GM12874 (cell line): ENCODE results near the gene RASGEF1C.
A peak's percentile ranks its signal among the peaks of the same experiment; 100 is the strongest.

Experiments used
- TF ChIP-seq, protein P1 (sequence below): IDR thresholded peaks from 2 replicates; pipeline ENCODE4 v1.5.1; 2011; ENCODE audit warnings: low read depth, mild to moderate bottlenecking, control low read depth, low read length, moderate library complexity; ENCODE audit not compliant: insufficient read depth

Gene RASGEF1C

DNA sequence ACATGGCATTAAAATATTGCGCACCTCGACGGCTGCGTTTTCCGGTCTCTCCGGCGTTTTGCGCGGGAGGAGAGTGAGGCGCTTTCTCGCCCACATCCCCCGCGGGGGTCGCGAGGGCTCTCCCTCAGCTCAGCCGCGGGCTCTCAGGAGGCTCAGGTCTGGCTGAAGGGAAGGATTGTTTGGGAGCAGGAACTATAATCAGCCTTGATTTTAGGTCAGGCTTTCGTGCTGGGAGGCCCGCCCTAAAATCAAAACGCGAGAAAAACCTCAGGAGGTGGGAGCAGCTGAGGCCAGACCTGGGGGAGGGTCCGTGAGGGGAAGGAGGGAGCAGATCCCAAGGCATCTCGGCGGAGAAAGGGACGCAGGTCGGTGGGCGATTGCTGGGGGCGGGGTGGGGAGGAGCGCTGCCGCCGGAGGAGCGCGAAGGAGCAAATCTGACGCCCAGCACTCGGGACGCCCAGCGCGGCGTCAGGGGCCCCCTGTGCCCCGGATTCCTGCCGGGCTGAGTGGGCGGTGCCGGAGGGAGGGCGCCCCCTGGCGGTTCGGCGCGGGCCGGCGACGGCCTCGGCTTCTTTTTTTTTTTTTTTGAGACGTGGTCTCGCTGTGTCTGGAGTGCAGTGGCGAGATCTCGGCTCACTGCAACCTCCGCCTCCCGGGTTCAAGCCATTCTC is 118.8 kb downstream of the RASGEF1C start:
- TF ChIP-seq, protein P1, sequence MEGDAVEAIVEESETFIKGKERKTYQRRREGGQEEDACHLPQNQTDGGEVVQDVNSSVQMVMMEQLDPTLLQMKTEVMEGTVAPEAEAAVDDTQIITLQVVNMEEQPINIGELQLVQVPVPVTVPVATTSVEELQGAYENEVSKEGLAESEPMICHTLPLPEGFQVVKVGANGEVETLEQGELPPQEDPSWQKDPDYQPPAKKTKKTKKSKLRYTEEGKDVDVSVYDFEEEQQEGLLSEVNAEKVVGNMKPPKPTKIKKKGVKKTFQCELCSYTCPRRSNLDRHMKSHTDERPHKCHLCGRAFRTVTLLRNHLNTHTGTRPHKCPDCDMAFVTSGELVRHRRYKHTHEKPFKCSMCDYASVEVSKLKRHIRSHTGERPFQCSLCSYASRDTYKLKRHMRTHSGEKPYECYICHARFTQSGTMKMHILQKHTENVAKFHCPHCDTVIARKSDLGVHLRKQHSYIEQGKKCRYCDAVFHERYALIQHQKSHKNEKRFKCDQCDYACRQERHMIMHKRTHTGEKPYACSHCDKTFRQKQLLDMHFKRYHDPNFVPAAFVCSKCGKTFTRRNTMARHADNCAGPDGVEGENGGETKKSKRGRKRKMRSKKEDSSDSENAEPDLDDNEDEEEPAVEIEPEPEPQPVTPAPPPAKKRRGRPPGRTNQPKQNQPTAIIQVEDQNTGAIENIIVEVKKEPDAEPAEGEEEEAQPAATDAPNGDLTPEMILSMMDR: peak; percentile 77

DNA sequence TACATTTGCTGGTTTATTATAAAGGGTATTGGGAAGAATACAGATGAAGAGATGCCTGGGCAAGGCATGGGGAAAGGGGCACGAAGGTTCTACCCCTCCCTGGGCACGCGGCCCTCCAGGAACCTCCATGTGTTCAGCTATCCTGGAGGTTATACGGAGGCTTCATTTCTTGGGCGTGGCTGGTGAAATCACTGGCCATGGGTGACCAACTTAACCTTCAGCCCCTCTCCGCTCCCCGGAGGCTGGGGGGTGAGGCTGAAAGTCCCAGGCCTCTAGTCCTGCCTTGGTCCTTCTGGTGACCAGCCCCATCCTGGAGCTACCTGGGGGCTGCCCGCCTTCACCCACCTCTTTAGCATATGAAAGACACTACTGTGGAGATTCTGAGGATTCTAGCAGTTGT is 120.5 kb downstream of the RASGEF1C start:
- TF ChIP-seq, protein P1: no peak

DNA sequence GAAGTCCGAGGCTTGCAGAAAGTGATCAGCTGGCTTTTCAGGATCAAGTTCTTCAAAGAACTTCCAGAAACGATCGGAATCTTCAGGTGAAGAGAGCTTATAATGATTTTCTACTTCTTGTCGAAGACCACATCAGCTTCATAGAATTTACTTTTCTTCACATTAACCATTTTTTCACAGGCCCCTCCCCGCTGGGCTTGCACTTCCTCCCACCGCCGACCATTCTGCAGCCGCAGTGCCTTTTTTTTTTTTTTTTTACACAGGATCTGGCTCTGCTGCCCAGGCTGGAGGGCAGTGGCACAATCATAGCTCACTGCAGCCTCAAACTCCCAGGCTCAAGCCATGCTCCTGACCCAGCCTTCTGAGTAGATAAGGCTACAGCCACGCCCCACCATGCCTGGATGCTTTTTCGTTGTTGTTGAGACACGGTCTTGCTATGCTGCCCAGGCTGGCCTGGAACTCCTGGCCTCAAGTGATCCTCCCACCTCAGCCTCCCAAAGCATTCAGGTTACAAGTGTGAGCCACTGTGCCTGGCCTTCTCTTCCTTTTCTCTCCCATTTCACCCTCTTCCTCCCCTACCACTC is 122.1 kb downstream of the RASGEF1C start:
- TF ChIP-seq, protein P1: no peak

DNA sequence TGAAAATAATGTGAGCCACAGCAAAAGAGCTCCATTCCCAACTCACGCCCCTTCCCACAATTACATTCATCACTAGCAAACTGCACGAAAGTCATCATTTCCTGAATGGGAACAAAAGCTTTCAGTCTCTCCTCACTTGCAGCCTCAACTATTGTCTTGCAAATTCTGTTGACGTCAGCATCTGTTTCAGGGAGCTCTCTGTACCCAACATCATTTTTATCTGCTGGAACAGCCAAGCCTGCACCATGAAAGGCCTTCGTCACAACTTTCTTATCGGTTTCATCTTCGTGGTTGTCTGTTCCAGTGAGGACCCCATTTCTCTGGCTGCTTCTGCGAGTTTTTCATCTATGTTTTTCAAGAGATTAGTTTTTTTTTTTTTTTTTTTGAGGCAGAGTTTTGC is 123.2 kb downstream of the RASGEF1C start:
- TF ChIP-seq, protein P1: no peak

DNA sequence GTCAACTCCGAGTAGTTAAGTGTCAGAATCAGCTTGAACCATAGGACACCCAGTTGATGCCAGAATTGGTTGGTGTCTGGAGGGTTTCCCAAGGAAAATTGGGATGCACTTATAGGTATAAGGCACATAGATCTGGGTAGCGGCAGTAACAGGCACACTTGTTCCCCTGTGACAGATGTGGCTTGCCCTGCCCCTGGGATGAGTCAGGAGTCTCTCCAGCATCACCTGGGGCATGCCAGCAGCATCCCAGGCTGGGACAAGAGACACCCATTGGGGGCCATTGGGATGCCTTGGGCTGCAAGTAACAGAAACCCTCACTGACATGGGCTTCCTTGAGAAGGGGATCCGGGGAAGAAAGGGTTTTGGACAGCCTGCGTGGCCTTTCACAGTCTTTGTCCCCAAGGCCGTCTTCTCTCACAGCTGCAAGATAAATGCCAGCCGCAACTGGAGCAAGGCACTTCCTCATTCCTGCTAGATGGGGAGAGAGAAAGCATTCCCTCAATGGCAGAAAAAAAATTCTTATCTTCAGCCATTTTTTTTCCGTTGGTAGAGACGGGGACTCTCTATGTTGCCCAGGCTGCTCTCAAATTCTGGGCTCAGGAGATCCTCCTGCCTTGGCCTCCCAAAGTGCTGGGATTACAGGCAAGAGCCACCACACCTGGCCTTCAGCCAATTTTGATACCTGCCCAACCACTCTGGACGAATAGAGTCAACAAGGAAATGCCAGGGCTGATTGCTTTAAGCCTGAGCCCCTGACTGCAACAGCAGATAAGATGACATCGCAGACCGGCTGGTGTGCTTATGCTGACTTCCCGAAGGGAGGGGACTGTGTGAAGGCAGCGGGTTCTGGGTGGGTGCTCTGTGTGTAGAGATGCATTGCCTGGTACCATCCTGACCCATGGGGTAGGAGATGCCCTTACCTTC is 124.1 kb downstream of the RASGEF1C start:
- TF ChIP-seq, protein P1: no peak

DNA sequence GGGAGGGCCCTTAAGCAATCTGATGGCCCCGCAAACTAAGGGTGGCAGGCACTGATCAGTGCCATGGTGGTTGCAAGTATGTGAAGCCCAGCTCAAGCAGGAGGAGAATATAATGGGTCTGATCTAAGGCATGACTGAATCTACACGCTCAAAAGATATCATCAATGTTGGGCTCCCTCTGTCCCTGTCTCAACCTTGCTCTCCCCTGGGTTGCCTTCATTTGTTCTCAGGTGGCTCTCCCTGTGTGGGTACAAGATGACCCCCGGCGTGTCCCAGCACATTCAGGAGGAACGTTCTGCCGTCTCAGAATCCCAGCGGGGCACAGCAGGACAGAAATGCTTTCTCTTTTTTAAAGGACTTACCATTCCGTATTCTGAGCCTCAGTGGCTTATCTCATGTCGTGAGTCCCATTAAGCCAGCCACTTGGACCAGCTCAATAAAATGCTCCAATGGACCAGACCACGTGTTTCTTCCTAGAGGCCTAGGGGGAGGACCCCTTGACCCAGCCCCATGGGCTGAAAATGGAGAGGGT is 125.4 kb downstream of the RASGEF1C start:
- TF ChIP-seq, protein P1: no peak
